Endothelial cell (in vitro differentiated cells): ENCODE data around the gene IFTAP. TPM values are rescaled to one million over a fixed set of nuclear protein-coding genes. Genes with fewer than 3 reads are reported as not detected.
"Not testable (repeated sequence)": the region's sequence is repeated elsewhere in the genome, so short reads cannot be mapped to it uniquely, and the experiment has no call there.

Experiments used
- DNase-seq: peaks from one replicate; pipeline ENCODE4 v3.0.0; 2021; ENCODE audit warnings: low spot score
- H3K27ac Mint-ChIP-seq: one replicate; pipeline ENCODE4 v1.8.0; 2021; ENCODE audit warnings: mixed read lengths, inconsistent platforms; ENCODE audit not compliant: unreplicated experiment
- H3K27me3 Mint-ChIP-seq: one replicate; pipeline ENCODE4 v1.8.0; 2021; ENCODE audit warnings: mild to moderate bottlenecking, moderate library complexity, mixed read lengths, inconsistent platforms; ENCODE audit not compliant: unreplicated experiment
- H3K36me3 Mint-ChIP-seq: one replicate; pipeline ENCODE4 v1.8.0; 2021; ENCODE audit warnings: mild to moderate bottlenecking, low read depth, mixed read lengths, inconsistent platforms; ENCODE audit not compliant: unreplicated experiment
- H3K4me1 Mint-ChIP-seq: one replicate; pipeline ENCODE4 v1.8.0; 2021; ENCODE audit warnings: mild to moderate bottlenecking, mixed read lengths, inconsistent platforms; ENCODE audit not compliant: unreplicated experiment
- H3K4me3 Mint-ChIP-seq: one replicate; pipeline ENCODE4 v1.8.0; 2021; ENCODE audit warnings: mild to moderate bottlenecking, mixed read lengths, inconsistent platforms; ENCODE audit not compliant: unreplicated experiment
- H3K9me3 Mint-ChIP-seq: one replicate; pipeline ENCODE4 v1.8.0; 2021; ENCODE audit warnings: mixed read lengths, inconsistent platforms; ENCODE audit not compliant: unreplicated experiment
- CTCF ChIP-seq: fragments of 200-600 bp; sonication (generic); IDR thresholded peaks from one replicate; pipeline ENCODE4 v1.5.0; 2021; ENCODE audit warnings: antibody characterized with exemption; ENCODE audit not compliant: unreplicated experiment
- long read RNA-seq: library from polyadenylated mRNA; unstranded; transcript quantifications from one replicate; pipeline ENCODE4 v2.0.0, GENCODE V29; 2020; ENCODE audit not compliant: unreplicated experiment
- total RNA-seq: library from RNA; stranded (reverse); fragmentation: NEBNext Ultra II Directional; extraction: Animal tissue kit (Norgen Biotek cat#: 25700); gene quantifications from one replicate; pipeline ENCODE4 v1.2.1, GENCODE V29; 2021; ENCODE audit not compliant: unreplicated experiment

Gene IFTAP
- total RNA-seq: 21.0 TPM
- long read RNA-seq, transcript C11orf74-208 (6 exons, 694 nt): major isoform, 5 of 10 reads
- long read RNA-seq, partial matches to known transcripts: 0 of 10 reads
- long read RNA-seq, other reads (novel, unspliced or antisense): 1 of 10 reads

GRCh38 chr11:36594316-36594989, at the start of gene IFTAP:
Gene IFTAP, plus strand, starts transcription at chr11:36594502. Its CDS starts 15,602 bp downstream, at chr11:36610104.
- Mint-ChIP-seq H3K27me3 (peaks cover 5% of the 10 kb centered on the region), H3K36me3 (no peaks in the 10 kb centered on the region), H3K27ac (peak within 1 kb of the TSS; percentile 96), H3K9me3 (no peaks in the 10 kb centered on the region), H3K4me3 (peak within 1 kb of the TSS; percentile 97), H3K4me1 (peaks cover 4% of the 10 kb centered on the region)
- TF ChIP-seq CTCF: no peak
- peak; percentile 45 for DNase-seq

- DNase-seq: no peak
- H3K27ac Mint-ChIP-seq: no peak overlapping the region
- no peak overlapping the region for H3K4me3 Mint-ChIP-seq
- no peaks in the 10 kb centered on the region for H3K9me3 Mint-ChIP-seq
- no peaks in the 10 kb centered on the region for H3K36me3 Mint-ChIP-seq
- TF ChIP-seq CTCF: no peak
- no peaks in the 10 kb centered on the region for H3K4me1 Mint-ChIP-seq
- no peaks in the 10 kb centered on the region for H3K27me3 Mint-ChIP-seq
Measured at GRCh38 chr11:36550385-36551115, 43.8 kb upstream of the IFTAP start.

- not testable (repeated sequence) for H3K27ac Mint-ChIP-seq, H3K36me3 Mint-ChIP-seq, H3K27me3 Mint-ChIP-seq, H3K4me3 Mint-ChIP-seq, DNase-seq, H3K9me3 Mint-ChIP-seq, H3K4me1 Mint-ChIP-seq
Measured at GRCh38 chr11:36557390-36557789, 36.9 kb upstream of the IFTAP start.

- peaks cover 3% of the 10 kb centered on the region for H3K36me3 Mint-ChIP-seq
- peaks cover 3% of the 10 kb centered on the region for H3K4me1 Mint-ChIP-seq
- H3K27ac Mint-ChIP-seq: no peak overlapping the region
- H3K27me3 Mint-ChIP-seq: peaks cover 2% of the 10 kb centered on the region
- H3K4me3 Mint-ChIP-seq: no peak overlapping the region
- H3K9me3 Mint-ChIP-seq: no peaks in the 10 kb centered on the region
- no peak for DNase-seq
- TF ChIP-seq CTCF: no peak
Measured at GRCh38 chr11:36557991-36558390, 36.3 kb upstream of the IFTAP start.

GRCh38 chr11:36558571-36559413, 35.5 kb upstream of the IFTAP start:
- no peak overlapping the region for H3K27ac Mint-ChIP-seq
- peaks cover 2% of the 10 kb centered on the region for H3K27me3 Mint-ChIP-seq
- H3K36me3 Mint-ChIP-seq: peaks cover 3% of the 10 kb centered on the region
- TF ChIP-seq CTCF: no peak
- H3K9me3 Mint-ChIP-seq: no peaks in the 10 kb centered on the region
- H3K4me1 Mint-ChIP-seq: peaks cover 3% of the 10 kb centered on the region
- no peak overlapping the region for H3K4me3 Mint-ChIP-seq
- DNase-seq: no peak
